ENCODE measurements around the gene NPW.

NPW gene

GRCh38 chr16:1989209-1990100, 30.1 kb upstream of the NPW start, which contains the start of gene SYNGR3:
SYNGR3 (plus strand) TSS chr16:1989970; CDS start chr16:1990103, 133 bp downstream.
- Histone ChIP-seq H3K4me3 (ENCODE audit: low read depth in 1 of 2, low read length in 1 of 2) (peak within 1 kb of the TSS in 1 of 2 experiments; percentile 70), H3K27me3 (peaks cover 64% of the 10 kb centered on the region), H3K9me3 (peaks cover 5% of the 10 kb centered on the region), H3K27ac (no peak within 1 kb of the TSS), H3K36me3 (no peaks in the 10 kb centered on the region), H3K4me1 (ENCODE audit: control insufficient read depth in 1 of 2, insufficient read depth in 1 of 2, low read depth in 1 of 2, low read length in 1 of 2) (peaks cover 30 to 36% of the 10 kb centered on the region in 2 experiments)
- TF ChIP-seq, protein P1, sequence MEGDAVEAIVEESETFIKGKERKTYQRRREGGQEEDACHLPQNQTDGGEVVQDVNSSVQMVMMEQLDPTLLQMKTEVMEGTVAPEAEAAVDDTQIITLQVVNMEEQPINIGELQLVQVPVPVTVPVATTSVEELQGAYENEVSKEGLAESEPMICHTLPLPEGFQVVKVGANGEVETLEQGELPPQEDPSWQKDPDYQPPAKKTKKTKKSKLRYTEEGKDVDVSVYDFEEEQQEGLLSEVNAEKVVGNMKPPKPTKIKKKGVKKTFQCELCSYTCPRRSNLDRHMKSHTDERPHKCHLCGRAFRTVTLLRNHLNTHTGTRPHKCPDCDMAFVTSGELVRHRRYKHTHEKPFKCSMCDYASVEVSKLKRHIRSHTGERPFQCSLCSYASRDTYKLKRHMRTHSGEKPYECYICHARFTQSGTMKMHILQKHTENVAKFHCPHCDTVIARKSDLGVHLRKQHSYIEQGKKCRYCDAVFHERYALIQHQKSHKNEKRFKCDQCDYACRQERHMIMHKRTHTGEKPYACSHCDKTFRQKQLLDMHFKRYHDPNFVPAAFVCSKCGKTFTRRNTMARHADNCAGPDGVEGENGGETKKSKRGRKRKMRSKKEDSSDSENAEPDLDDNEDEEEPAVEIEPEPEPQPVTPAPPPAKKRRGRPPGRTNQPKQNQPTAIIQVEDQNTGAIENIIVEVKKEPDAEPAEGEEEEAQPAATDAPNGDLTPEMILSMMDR (IDR thresholded peaks at IDR 0.05) = no peak

GRCh38 chr16:1990101-1990350, 29.6 kb upstream of the NPW start:
- H3K4me1 ChIP-seq (ENCODE audit: control insufficient read depth in 1 of 2, insufficient read depth in 1 of 2, low read depth in 1 of 2, low read length in 1 of 2) = peaks cover 24 to 30% of the 10 kb centered on the region in 2 experiments
- H3K9me3 ChIP-seq = peaks cover 5% of the 10 kb centered on the region
- TF ChIP-seq, protein P1 (IDR thresholded peaks at IDR 0.05) = no peak
- H3K27me3 ChIP-seq = peaks cover 64% of the 10 kb centered on the region
- no peaks in the 10 kb centered on the region for H3K36me3 ChIP-seq
- peak overlapping the region in 1 of 2 experiments; percentile 70 for H3K4me3 ChIP-seq (ENCODE audit: low read depth in 1 of 2, low read length in 1 of 2)
- H3K27ac ChIP-seq = no peak overlapping the region

DNA sequence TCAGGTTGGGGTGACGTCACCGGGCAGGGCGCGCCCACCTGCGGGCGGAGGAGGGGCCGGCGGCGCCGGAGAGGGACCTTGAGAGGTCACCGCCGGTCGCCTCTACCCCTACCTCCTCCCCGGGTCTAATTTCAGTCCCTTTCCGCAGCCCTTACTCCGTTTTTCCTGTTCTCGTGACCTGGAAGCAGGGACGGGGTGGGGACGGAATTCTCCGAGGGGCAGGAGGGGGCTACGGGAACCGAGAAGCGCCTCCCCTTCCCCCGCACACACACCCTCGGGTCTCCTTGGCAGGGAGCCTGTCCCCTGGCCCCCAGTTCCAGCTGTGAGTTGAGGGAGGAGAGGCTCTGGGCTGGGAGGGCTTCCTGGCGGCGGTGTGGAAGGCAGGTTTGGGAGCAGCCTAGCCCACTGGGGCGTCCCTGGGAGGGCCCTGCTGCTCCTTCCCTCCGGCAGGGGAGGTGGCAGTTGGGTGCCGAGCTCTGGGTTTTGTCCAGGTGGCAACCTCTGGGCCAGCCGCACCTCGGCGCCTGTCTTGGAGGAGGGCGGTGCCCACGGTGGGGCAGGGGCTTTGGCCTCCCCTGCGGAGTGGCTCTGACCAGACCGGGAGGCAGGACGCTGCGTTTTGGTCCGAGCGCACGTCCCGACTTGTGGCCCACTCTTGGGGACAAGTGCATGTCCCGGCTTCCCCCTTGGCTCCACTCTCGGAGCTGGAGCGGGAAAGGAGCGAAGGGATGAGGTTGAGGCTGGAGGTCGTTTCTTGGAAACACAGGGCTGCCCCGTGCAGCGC, 29.0 kb upstream of the NPW start:
- Histone ChIP-seq H3K27ac (no peak overlapping the region), H3K4me1 (ENCODE audit: control insufficient read depth in 1 of 2, insufficient read depth in 1 of 2, low read depth in 1 of 2, low read length in 1 of 2) (peaks cover 19 to 28% of the 10 kb centered on the region in 2 experiments), H3K27me3 (peaks cover 64% of the 10 kb centered on the region), H3K4me3 (ENCODE audit: low read depth in 1 of 2, low read length in 1 of 2) (peak overlapping the region in 1 of 2 experiments; percentile 70), H3K9me3 (peaks cover 5% of the 10 kb centered on the region), H3K36me3 (no peaks in the 10 kb centered on the region)
- TF ChIP-seq, protein P1 (IDR thresholded peaks at IDR 0.05) = no peak

- peaks cover 5% of the 10 kb centered on the region for H3K9me3 ChIP-seq
- H3K27me3 ChIP-seq = peaks cover 64% of the 10 kb centered on the region
- TF ChIP-seq, protein P1 (IDR thresholded peaks at IDR 0.05) = no peak
- H3K4me3 ChIP-seq (ENCODE audit: low read depth in 1 of 2, low read length in 1 of 2) = peak overlapping the region; percentile 70 to 71
- H3K4me1 ChIP-seq (ENCODE audit: control insufficient read depth in 1 of 2, insufficient read depth in 1 of 2, low read depth in 1 of 2, low read length in 1 of 2) = peaks cover 19 to 28% of the 10 kb centered on the region in 2 experiments
- no peak overlapping the region for H3K27ac ChIP-seq
- H3K36me3 ChIP-seq = no peaks in the 10 kb centered on the region
These were observed 28.4 kb upstream of the NPW start for GRCh38 chr16:1991135-1991551.

GRCh38 chr16:1991588-1991947, 28.0 kb upstream of the NPW start:
- Histone ChIP-seq H3K9me3 (peaks cover 5% of the 10 kb centered on the region), H3K27me3 (peaks cover 64% of the 10 kb centered on the region), H3K4me3 (ENCODE audit: low read depth in 1 of 2, low read length in 1 of 2) (peak overlapping the region; percentile 70 to 71), H3K27ac (peak overlapping the region; percentile 69), H3K4me1 (ENCODE audit: control insufficient read depth in 1 of 2, insufficient read depth in 1 of 2, low read depth in 1 of 2, low read length in 1 of 2) (peaks cover 19 to 28% of the 10 kb centered on the region in 2 experiments), H3K36me3 (no peaks in the 10 kb centered on the region)
- TF ChIP-seq, protein P1 (IDR thresholded peaks at IDR 0.05) = no peak

Data from neutrophil (primary cell).